ENCODE data around the gene MBNL1. TPM values are rescaled to one million over a fixed set of nuclear protein-coding genes. Genes with fewer than 3 reads are reported as not detected.
A peak's percentile ranks its signal among the peaks of the same experiment; 100 is the strongest.

The MBNL1 gene
- total RNA-seq, 2 experiments from 2014 or later, result 163 to 174 TPM

DNA sequence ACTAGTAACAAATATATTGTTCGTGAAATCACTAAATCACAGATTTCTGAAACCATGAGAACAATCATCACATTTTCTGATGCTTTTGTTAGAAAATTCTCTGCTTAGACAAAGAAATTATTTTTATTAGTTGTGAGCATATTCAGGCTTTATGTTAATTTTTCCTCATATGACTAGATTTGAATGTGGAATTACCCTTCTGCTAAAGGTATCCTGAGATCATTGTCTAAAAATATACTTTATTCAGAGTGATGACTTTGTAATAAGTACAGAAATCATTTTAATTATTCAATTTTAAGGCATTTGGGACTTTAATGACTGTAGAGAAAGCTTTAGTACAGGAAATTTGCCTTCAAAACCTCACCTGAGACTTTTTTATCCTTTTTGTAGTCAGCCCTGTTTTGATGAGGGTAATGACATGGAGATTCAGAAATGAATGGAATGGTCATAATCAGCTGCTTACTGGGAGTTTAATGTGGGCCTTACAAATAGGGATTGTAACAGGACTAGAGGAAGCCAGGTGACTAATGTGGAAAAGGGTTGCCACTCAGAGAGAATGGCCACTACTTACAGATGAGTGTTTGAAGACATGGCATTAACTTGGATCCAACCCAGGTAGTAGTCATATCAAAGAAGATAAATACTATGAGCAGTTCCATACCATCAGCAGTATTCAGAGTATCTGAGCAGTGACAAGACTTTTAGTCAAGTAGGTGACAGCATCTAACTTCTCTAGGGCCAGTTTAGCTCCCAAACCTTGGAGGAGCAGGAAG lies 148.3 kb downstream of the MBNL1 start:
- TSS peak; percentile 5 for BruUV-seq (replicated peaks)
- intact Hi-C loops (cut with micrococcal nuclease; ENCODE audit: unreplicated experiment), result no loop called here
- H3K4me3 ChIP-seq (ENCODE audit: low read depth, low read length, poor library complexity, severe bottlenecking), result no peak overlapping the region
- no peak for DNase-seq (ENCODE audit: low spot score)
- ChIA-PET CTCF (ENCODE audit: unreplicated experiment) (no interaction called here), POLR2A (interaction anchor here (0.6 to 3.1 kb wide), 5 partner anchors 9 to 218 kb away, joined by 3 to 8 read pairs (median 3); no protein-coding TSS in a partner anchor)
- no peak overlapping the region for H3K27ac ChIP-seq (ENCODE audit: low read depth, low read length, poor library complexity, severe bottlenecking)
- no peak overlapping the region for H2AFZ ChIP-seq (ENCODE audit: low read length)
- peaks cover 37% of the 10 kb centered on the region for H3K79me2 ChIP-seq (ENCODE audit: insufficient read depth, low read depth, low read length)
- no peak overlapping the region for H3K4me2 ChIP-seq (ENCODE audit: low read length)
- peaks cover 74% of the 10 kb centered on the region for H3K36me3 ChIP-seq (ENCODE audit: insufficient read depth, low read length)
- no peaks in the 10 kb centered on the region for H3K4me1 ChIP-seq (ENCODE audit: insufficient read depth, low read length, poor library complexity, severe bottlenecking)
- H3K9me2 ChIP-seq (ENCODE audit: insufficient read depth, low read length), result no peaks in the 10 kb centered on the region
- no peaks in the 10 kb centered on the region for H3K9me3 ChIP-seq (ENCODE audit: low read length)
- peaks cover 8% of the 10 kb centered on the region; the same call in 1 of the 2 replicates for H4K20me1 ChIP-seq (ENCODE audit: insufficient read depth, low read length)
- TF ChIP-seq EZH2phosphoT487 (IDR thresholded peaks at IDR 0.05; ENCODE audit: borderline replicate concordance, low read depth, low read length), result no peak
- TF ChIP-seq, protein P1, sequence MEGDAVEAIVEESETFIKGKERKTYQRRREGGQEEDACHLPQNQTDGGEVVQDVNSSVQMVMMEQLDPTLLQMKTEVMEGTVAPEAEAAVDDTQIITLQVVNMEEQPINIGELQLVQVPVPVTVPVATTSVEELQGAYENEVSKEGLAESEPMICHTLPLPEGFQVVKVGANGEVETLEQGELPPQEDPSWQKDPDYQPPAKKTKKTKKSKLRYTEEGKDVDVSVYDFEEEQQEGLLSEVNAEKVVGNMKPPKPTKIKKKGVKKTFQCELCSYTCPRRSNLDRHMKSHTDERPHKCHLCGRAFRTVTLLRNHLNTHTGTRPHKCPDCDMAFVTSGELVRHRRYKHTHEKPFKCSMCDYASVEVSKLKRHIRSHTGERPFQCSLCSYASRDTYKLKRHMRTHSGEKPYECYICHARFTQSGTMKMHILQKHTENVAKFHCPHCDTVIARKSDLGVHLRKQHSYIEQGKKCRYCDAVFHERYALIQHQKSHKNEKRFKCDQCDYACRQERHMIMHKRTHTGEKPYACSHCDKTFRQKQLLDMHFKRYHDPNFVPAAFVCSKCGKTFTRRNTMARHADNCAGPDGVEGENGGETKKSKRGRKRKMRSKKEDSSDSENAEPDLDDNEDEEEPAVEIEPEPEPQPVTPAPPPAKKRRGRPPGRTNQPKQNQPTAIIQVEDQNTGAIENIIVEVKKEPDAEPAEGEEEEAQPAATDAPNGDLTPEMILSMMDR (conservative IDR thresholded peaks at IDR 0.05; ENCODE audit: low read length), result no peak

GRCh38 chr3:152419748-152420147 lies 151.0 kb downstream of the MBNL1 start:
- no TSS peak for BruUV-seq (replicated peaks)
- no peaks in the 10 kb centered on the region for H3K4me1 ChIP-seq (ENCODE audit: insufficient read depth, low read length, poor library complexity, severe bottlenecking)
- CTCF ChIA-PET (ENCODE audit: unreplicated experiment), result no interaction called here
- H4K20me1 ChIP-seq (ENCODE audit: insufficient read depth, low read length), result no peaks in the 10 kb centered on the region
- intact Hi-C loops (cut with micrococcal nuclease; ENCODE audit: unreplicated experiment), result no loop called here
- no peak overlapping the region for H3K4me3 ChIP-seq (ENCODE audit: low read depth, low read length, poor library complexity, severe bottlenecking)
- H3K36me3 ChIP-seq (ENCODE audit: insufficient read depth, low read length), result peaks cover 80% of the 10 kb centered on the region
- H3K9me2 ChIP-seq (ENCODE audit: insufficient read depth, low read length), result no peaks in the 10 kb centered on the region
- peaks cover 10% of the 10 kb centered on the region; the same call in 1 of the 2 replicates for H3K79me2 ChIP-seq (ENCODE audit: insufficient read depth, low read depth, low read length)
- TF ChIP-seq, protein P1 (conservative IDR thresholded peaks at IDR 0.05; ENCODE audit: low read length), result no peak
- TF ChIP-seq EZH2phosphoT487 (IDR thresholded peaks at IDR 0.05; ENCODE audit: borderline replicate concordance, low read depth, low read length), result no peak
- no peak overlapping the region for H2AFZ ChIP-seq (ENCODE audit: low read length)
- POLR2A ChIA-PET, result interaction anchor here (0.6 to 2.2 kb wide), 4 partner anchors 9 to 234 kb away, joined by 3 to 7 read pairs (median 4); no protein-coding TSS in a partner anchor
- H3K9me3 ChIP-seq (ENCODE audit: low read length), result no peaks in the 10 kb centered on the region
- no peak overlapping the region for H3K4me2 ChIP-seq (ENCODE audit: low read length)
- no peak overlapping the region for H3K27ac ChIP-seq (ENCODE audit: low read depth, low read length, poor library complexity, severe bottlenecking)
- DNase-seq (ENCODE audit: low spot score), result no peak

- Histone ChIP-seq H3K4me3 (ENCODE audit: low read depth, low read length, poor library complexity, severe bottlenecking) (no peak overlapping the region), H3K27ac (ENCODE audit: low read depth, low read length, poor library complexity, severe bottlenecking) (no peak overlapping the region), H3K4me2 (ENCODE audit: low read length) (no peak overlapping the region), H3K9me2 (ENCODE audit: insufficient read depth, low read length) (no peaks in the 10 kb centered on the region), H3K36me3 (ENCODE audit: insufficient read depth, low read length) (peaks cover 66% of the 10 kb centered on the region), H4K20me1 (ENCODE audit: insufficient read depth, low read length) (no peaks in the 10 kb centered on the region), H3K9me3 (ENCODE audit: low read length) (no peaks in the 10 kb centered on the region), H2AFZ (ENCODE audit: low read length) (no peak overlapping the region), H3K4me1 (ENCODE audit: insufficient read depth, low read length, poor library complexity, severe bottlenecking) (no peaks in the 10 kb centered on the region), H3K79me2 (ENCODE audit: insufficient read depth, low read depth, low read length) (0 out of 2 replicates have a peak, but pooled peaks cover under 1% of the 10 kb centered on the region)
- CTCF ChIA-PET (ENCODE audit: unreplicated experiment), result no interaction called here
- intact Hi-C loops (cut with micrococcal nuclease; ENCODE audit: unreplicated experiment), result no loop called here
- TF ChIP-seq, protein P1 (conservative IDR thresholded peaks at IDR 0.05; ENCODE audit: low read length), result no peak
- TF ChIP-seq EZH2phosphoT487 (IDR thresholded peaks at IDR 0.05; ENCODE audit: borderline replicate concordance, low read depth, low read length), result no peak
- DNase-seq (ENCODE audit: low spot score), result no peak
- POLR2A ChIA-PET, result interaction anchor here (0.6 to 2.3 kb wide), 5 partner anchors 10 to 1865 kb away, joined by 3 to 7 read pairs (median 3); no protein-coding TSS in a partner anchor
- BruUV-seq (replicated peaks), result no TSS peak
These were observed 152.4 kb downstream of the MBNL1 start for GRCh38 chr3:152421162-152421561.
